Esophagus mucosa (tissue), 1 donor: ENCODE measurements around the gene IGF2BP2. TPM values are rescaled to one million over a fixed set of nuclear protein-coding genes. Genes with fewer than 3 reads are reported as not detected.
A peak's percentile ranks its signal among the peaks of the same experiment; 100 is the strongest.
"Not testable (repeated sequence)": the region's sequence is repeated elsewhere in the genome, so short reads cannot be mapped to it uniquely, and the experiment has no call there.

Experiments
- ATAC-seq: fragments of 200-7000 bp; cut with Tn5 transposase; one replicate; pipeline ENCODE4 v1.9.1; 2020
- total RNA-seq: library from RNA; stranded (reverse); gene quantifications from one replicate; pipeline ENCODE4 v1.2.4, GENCODE V29; 2023
- donor health status: DM: yes; HTN: yes; CAD: no.

IGF2BP2 gene
- total RNA-seq, 1 donor from 2014 or later: 4.9 TPM

DNA sequence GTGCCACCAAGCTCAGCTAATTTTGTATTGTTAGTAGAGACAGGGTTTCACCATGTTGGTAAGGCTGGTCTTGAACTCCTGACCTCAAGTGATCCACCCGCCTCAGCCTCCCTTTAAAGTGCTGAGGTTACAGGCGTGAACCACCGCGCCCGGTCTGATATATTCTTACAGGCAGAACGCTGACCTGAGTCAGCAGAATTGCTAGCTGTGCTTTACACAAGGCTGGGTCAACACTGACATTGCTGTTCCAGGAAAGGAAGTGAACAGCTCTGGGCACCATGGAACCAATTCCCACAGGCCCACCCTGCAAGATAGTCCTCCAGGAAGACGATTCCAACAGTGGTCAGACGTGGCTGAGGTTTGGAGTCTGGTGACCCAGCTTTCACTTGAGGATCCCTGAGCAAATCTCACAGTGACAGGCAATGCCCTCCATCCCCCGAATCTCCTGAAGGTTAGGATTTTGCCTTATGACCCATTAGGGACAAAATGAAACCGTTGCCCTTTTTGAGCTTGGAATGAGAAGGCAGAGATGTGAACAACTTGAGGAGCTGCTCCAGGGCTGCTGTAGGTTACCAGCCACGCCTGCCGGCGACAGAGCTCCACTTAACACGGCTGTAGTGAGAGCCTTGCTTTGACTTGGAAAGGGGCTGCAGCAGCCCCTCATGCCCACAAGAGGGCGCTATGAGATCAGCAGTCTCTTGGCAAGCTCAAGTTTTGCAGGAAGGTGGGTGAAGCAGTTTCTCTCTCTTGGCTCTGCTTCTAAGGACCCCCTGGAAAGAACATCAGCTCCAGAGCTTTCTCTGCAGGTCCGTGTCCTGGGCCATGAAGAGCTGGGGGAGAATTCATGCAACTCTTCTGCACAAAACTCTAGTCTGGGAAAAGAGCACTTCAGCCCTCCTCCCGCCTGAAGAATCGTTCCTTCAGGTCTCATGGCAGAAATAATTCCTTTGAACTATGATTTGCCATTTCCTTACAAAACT is 164.6 kb downstream of the IGF2BP2 start:
- peak; percentile 86 for ATAC-seq

DNA sequence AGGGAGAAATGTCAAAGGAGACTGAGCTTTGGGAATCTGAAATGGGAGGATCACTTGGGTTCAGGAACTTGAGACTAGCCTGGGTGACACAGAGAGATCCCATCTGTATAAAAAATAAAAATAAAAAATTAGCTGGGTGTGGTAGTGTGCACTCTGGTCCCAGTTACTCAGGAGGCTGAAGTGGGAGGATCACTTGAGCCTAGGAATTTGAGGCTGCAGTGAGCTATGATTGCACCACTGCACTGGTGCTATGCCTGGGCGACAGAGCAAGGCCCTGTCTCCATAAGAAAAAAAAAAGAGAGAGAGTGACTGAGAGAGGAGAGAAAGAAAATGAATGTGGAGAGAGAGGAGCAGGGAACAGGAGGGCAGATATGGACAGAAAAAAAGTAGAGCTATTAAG is 165.9 kb downstream of the IGF2BP2 start:
- ATAC-seq: no peak

DNA sequence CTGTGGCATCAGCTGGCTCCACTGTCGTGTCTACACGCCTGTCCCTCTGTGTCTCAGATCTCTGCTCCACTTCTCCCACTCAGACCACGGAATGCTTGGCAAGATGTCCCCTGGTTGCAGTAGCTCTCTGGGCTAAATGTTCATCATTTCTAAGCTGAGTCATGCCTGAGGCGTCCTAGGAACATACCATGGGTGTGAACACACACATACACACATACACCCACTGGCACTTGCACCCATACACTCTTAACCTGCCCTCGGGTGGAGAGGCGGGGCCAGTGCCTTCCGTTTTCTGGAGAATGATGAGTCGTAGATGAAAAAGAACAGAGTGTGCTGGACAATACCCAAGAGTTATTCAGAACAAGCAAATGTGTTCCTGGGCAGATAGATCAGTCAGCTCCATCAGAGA is 166.3 kb downstream of the IGF2BP2 start:
- peak; percentile 83 for ATAC-seq

DNA sequence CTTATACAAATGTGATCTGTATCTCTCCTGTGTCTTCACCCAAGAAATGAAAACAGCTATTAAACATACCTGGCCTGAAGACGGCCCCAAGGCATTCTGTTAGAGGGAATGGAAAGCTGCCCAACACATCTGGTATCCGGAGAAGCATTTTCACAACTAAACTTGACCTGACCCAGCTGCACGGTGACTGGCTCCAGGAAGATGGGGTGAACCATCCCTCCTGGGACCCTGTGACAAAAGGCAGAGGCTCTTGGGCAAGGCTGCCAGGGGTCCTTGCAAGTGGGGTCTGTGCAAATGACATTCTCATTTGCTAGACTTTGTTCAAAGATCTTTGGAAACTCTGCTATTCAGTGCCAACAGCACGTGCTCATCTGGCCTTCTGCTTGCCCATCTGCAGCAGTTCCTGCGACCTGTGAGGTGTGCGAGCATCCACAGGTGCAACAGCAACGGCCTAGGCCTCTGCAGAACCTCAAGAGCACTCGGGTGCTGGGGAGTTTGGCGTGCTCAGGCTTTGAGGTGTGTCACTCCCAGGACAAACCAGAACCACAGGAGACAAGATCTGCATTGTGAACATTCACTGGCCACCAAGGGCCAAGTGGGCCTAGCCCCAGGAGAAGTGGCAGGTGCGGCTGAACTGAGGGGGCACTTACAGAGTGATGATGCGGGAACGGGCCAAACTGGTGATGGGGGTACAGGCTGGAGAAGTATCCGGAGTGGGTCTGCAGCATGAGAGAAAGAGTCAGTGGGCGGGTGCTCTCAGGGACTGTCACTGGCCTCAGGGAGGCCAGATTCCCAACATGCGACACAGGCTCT is 166.9 kb downstream of the IGF2BP2 start:
- no peak for ATAC-seq

DNA sequence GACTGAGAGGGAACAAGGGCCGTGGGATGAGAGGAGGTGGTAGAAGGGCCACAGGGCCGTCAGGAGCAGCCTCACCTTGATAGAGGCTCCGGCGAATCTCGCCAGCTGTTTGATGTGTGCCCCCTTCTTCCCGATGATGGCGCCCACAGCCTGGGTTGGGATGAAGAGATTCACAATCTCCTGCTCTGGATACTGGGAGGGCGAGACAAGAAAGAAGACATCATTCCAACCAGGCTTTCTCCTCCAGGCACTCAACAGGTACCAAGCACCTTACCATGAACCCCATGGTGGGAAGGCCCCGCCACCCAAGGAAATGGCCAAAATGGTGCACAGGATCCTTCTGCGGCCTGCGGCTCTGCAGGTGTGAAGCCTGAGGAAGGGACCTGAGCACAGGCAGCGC is 167.6 kb downstream of the IGF2BP2 start:
- ATAC-seq: no peak

DNA sequence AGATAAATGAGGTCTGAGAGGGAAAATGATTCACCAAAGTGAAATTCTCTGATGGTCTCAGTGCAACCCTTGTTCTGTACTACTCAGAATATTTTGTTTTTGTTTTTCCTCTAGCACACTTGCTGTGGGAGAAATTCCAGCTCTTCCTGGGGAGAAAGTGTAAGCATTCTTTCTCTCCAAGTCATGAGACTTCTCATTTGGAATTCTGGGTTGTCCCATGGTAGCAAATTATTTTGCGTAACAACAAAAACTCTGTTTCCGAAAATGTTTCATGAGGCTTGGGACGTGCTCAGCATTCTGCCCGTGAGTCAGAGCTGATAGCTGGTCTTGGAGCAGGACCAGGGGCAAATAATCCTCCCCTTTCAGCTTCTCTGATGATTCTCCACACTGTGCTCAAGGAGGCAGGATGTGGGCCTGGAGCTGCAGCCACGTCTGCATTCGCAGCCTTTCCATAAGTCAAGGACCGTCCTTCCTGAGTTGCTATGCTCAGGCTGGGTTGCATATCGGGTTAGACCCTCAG is 168.5 kb downstream of the IGF2BP2 start:
- ATAC-seq: no peak

DNA sequence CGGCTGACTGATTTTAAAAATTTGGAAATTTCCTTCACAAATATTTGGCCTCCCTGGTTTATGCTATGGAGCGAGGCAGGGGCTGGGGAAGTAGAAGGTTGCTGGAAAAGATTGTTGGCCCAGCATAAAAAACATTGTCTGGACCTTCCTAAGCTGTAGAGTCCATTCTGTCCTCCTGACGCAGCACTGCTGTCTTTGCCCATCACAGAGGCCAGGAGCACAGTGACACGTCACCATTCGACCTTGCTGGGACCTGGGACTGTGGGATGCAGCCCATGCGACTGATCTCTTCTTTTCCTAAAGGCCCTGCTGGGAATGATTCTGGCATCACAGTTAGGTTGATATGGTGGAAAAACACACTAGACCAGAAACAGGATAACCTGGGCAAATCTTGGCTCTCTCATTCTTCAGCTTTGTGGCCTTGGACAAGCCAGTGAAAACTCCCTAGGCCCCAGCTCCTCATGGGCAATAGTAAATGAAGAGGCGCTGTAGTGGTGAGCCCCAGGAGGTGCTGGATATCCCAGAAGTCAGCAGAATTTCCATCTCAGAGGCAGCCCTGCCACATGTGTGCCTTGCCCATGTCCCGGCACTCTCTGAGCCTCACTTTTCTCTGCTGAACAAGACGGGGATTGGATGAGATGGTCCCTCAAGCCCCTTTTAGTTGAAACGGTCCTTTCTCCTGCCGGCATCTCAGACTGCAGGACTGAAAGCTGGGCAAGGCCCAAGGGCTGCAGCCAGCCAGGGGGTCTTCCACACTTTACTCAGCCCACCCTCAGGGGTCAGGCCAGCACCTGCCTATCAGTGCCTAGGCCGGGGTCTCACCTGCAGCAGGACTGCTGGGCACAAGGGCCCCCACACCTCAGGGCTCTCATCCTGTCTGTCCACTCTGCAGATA is 169.2 kb downstream of the IGF2BP2 start:
- ATAC-seq: no peak

DNA sequence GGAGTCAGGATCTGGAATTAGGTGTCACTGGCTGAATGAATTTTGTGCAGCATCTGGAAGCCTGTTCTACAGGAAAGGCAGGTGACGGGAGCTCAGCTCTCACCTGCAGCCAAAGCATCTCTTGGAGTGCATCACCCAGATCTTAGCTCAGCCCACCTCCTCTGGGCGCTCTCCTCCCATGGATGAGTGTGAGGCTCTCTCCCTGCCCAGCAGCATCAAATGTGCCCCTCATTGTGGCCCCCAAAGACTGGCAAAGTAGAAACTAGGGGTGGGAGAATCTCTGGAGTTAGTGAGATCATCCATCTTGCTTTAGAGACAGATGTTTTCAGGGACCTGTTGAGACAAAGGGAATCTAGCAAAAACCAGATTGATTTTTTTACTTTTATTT is 170.1 kb downstream of the IGF2BP2 start:
- ATAC-seq: peak; percentile 26

DNA sequence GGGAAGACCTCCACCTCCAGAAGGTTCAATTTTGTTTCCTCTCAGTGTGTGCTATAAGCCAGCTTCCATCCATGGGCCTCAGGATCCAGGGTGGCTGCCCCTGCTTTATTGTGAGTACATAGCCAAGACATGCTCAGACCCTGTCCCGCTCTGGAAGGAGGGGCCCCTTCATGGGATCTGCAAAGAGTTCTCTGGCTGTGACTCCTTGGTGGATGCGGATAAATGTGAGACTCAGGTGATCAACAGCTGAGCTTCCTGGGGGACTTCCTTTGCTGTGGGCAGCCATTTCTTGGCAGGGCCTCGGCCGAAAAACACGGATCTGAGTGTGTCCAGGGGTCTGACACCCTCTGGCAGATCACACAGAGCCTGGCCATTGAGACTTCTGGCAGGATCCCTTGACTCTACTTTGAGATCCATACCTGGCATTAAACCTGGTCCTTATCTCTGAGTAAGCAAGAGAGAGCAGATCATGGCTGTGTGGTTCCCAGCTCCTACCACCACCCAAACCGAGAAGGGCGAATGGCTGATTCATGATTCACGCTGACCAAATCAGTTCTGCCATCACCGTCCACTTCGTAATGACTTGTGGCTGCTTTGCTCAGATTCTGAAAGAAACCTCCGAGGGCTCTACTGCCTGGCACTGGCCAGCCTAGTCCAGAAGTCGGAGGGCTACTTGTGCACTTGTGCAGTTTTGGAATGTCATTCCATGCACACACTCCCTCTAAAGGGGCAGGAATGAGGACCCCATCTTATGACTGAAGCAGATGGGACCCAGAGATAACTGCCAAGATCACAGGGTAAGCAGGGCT is 170.7 kb downstream of the IGF2BP2 start:
- no peak for ATAC-seq

DNA sequence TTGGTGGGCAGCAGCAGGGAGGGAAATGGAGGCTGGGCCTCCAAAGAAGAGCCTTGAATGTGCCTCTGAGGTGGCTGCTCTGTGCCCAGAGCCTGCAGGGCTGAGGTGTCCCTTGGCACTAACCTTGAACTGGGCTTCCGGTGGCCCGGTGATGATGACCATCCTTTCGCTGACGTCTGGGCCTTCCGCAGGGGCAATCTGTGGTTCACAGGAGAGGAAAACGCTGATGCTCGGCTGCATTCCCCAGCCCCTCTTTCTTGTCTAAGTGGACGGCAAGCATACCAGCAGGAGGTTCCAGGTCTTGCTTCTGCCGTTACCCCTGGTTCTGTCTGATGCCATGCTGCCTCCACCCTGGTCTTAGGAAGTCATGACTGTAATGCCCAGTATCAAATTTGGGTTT is 172.9 kb downstream of the IGF2BP2 start:
- no peak for ATAC-seq

DNA sequence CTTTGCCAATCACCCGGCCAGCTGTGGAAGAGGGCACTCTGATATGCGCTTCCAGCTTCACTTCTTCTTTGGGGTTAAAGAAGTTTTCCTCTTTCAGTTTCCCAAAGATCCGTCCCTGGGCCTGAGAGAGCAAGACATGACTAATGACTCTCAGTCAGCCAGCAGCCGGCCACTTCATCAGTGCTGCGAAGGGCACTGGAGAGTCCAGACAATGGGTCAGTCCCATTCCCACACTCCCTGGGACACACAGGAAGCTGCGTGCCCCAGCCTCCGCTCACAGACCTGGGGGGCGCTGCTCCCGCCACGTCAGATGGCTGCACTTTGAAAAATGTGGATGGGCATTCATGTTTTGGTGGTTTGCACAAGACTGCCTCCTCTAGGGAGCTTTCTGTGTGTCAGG is 175.4 kb downstream of the IGF2BP2 start:
- no peak for ATAC-seq

DNA sequence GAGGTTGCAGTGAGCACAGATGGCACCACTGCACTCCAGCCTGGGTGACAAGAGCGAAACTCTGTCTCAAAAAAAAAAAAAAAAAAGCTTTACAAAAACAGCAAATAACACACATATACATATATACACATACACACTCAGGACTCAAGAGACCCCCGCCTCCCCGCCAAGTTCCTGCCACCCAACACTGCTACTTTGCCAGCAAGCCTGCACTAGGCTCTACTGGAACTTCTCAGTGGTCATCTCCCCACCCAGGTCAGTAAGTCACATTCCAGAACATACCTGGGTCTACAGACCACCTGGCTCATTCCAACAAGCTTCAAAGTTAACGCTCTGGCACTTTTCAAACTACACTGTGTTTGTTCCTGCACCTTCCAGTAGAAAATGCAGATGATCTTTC is 176.4 kb downstream of the IGF2BP2 start:
- no peak for ATAC-seq

DNA sequence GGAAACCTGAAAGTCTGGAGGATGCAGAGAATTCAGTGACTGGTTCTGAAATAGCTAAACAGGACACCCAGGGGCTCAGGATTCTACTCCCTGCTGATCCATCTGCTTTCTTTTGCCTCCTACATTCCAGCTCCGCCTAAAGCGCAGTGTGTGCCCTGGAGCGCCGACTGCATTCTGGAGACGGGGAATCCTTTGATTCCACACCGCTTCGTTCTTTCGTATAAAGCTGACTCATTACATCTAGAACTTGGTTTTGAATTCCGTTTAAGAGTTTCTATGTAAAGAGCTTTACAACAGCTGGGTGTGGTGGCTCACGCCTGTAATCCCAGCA is 177.0 kb downstream of the IGF2BP2 start:
- no peak for ATAC-seq

DNA sequence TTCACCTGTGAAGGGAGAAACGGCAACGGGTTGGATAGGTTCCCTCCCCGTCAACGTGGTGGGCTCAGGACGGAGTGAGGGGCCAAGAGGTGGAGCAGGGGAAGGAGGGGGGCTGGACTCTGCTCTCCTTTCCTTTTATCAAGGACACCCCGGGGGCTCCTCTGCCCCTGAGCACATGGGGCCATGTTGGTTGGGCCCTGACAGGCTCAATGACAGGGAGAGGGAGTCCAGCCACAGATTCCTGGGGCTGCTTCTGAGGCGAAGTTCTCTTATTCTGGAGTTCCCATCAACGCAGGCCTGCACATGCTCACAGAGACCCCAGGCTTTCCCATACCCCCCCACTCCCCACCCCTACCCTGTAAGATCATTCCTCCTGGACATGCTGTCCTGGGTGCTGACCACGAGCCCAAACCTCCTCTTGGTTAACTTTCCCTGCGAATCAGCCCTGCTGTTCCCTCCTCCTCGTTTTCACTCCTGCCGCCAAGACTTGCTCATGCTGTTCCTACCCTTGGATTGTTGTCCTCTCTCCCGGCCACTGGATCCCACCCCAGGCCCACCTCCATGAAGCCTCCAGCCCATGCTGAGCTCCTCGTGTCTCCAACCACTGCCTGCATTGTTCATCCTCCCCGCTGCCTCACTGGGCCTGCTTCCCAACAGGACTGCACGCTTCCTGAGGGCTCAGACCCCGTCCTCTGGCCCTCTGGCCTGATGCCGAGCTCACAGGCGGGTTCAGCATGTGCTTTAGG is 177.5 kb downstream of the IGF2BP2 start:
- ATAC-seq: peak; percentile 7

DNA sequence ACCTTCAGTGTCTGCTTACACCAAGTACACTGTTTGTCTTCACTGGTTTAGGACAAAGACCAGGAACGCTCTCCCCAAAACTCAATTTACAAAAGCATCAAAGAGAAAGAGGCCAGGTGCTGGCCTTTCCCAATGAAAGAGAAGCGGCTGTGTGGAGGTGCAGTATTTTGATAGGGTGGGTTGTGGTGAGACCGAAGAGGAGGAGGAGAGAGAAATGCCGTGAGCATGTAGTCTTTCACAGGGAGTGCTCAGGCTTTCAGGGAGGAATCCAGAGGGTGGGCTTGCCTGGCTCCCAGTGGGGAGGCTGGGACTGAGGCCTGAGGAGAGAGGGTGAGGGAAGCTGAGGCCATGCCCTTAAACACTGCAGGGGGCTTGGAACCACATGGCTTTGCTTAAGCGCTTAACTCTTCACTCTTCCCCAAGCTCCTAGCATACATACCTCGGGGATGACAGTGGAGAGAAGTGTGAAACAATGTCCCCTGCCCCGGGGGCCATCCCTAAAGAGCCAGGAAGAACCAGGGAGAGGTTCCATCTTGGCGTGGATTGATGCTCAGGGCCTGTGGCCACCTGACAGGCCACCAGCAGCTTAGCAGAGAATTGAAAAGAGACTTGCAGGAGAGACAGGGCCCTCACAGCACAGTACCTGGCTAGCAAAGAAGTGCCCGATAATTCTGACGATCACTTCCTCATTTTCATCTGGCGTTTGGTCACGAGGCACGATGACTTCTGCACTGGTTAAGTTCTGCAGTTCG is 178.3 kb downstream of the IGF2BP2 start:
- no peak for ATAC-seq

DNA sequence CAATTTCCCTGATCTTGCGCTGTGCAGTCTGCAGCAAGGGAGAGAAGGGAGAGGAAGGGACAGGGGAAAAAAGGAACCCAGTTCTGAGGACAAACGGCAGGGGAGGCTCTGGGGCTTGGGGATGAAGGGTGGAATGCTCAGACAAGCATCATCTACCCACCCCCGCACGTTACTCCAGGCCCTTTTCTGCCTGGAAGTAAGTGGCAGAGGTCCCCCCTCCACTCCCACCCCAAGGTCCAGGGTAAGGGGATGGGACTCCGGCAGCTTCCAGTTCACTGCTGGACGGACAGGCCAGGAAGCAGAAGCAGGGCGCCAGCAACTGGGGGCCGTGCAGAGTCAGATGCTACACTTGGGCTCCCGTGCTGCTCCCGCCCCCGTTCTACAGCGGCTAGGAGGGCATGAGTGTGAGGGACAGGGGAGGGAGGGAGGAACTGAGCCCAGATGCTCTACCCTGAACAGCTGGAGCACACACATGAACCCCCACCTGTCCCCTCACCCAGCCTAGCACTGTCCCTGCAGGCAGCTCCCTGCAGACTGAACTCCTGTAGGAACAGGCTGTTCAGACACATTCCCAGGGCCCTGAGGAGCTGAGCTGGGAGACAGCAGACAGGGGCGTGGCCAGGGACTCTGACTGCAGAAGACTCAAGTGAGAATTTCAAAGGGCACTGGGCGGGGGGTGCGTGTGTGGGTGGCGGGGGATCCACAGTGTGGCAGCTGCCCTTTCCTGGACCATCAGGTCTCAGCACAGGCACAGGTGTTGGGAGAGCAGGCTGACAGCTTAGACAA is 179.1 kb downstream of the IGF2BP2 start:
- ATAC-seq: peak; percentile 20

DNA sequence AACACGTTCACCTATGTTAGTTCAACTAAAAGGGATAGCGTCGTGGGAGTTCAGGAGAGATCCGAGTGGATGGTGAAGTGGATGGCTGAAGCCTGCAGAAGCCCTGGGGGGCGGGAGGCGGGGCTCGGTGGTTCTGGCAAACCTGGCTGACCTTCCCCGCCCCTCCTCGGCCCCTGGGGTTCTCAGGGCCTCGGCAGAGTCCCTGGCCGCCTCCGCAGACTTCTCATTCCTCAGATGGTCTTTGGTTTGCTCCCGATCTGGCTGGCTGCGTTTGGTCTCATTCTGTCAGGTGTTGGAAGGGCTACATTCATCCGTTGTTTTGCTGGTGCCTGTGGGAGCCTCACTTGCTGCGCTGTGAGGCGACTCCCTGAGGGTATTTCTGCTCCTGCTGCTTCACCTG is 179.7 kb downstream of the IGF2BP2 start:
- not testable (repeated sequence) for ATAC-seq

DNA sequence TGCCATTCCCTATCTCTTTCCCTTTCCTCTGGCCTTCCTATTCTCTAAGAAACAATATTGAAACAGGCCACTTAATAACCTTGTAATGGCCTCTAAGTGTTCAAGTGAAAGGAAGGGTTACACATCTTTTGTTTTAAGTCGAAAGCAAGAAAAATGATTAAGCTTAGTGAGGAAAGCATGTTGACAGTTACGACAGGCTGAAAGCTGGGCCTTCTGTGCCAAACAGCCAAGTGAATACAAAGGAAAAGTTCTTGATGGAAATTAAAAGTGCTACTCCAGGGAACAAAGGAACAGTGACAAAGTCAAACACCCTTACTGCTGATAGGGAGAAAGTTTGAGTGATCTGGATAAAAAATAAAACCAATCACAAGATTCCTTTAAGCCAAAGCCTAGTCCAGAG is 184.5 kb downstream of the IGF2BP2 start:
- ATAC-seq: no peak

DNA sequence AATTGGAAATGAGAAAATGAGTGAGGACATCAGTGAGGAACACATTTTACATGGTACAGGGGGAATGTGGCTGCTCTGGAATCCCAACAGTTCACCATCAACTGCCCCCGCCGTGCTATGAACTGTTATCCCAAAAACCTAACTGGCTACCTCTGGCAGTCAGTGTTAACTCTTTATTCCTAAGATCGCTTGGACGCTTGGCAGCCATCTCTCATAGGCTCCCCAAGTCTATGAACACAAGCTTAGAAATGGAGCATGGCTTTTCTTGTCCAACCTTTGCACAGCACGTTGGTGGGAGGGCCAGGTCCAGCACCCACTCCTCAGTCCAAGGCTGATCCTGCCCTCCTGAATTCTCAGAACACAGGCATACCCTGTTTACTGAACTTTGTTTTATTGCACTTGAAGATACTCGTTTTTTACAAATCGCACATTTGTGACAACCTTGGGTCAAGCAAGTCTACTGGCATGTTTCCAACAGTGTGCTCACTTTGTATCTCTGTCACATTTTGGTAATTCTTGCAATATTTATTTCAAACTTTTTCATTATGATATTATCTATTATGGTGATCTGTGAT is 185.1 kb downstream of the IGF2BP2 start:
- ATAC-seq: no peak
